Epithelial cell of proximal tubule (primary cell): ENCODE data around the gene SMLR1. TPM values are rescaled to one million over a fixed set of nuclear protein-coding genes. Genes with fewer than 3 reads are reported as not detected.

Experiments used
- DNase-seq: peaks from one replicate; pipeline ENCODE4 v3.0.0-alpha.2; 2011; ENCODE audit warnings: low read depth
- H3K4me3 ChIP-seq: 2 replicates; pipeline ENCODE4 v1.5.1; 2011; ENCODE audit warnings: low read depth, mild to moderate bottlenecking, low read length
- total RNA-seq: library from RNA; depleted of rRNA; stranded (reverse); fragments of >200 nt; gene quantifications from 2 replicates; pipeline ENCODE4 v1.2.3, GENCODE V29; 2015
- TF ChIP-seq, protein P1 (sequence below): conservative IDR thresholded peaks from 2 replicates; pipeline ENCODE4 v1.5.1; 2012; ENCODE audit warnings: low read depth, mild to moderate bottlenecking, low read length

The SMLR1 gene
- total RNA-seq, 1 donor from 2014 or later, result not detected

DNA sequence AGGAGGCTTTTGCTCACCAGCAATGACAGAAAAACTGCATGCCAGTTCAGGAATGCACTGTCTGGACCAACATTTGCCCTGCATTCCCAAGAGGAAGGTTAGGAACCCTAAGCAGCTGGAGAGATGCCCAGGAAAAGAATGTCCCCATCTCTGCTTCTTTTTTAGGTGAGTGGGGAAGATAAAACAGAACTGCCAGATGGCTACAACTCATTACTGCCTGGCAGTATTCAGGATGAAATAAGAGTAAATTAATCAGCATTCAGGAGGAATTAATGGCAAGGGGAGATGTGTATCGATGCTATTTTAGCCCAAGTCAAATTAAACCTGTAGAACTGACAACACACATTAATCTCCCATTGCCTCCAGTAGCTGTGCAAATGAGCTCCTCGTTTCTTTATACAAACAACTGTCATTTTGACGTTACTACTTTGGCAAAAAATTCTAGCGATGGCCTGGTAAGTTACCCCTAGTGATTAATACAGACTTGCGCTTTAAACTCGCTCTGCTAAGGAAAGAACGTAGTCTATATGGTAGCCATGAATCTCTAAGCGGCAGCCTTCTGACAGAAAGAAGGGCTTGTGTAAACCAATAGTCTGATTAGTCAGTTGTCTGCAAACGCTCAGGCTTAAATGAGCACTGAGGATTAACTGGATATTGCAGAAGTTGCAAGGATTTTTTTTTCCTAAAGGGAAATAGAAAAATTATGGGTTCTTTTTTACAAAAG lies 16.7 kb upstream of the SMLR1 start:
- DNase-seq, result no peak
- H3K4me3 ChIP-seq, result no peak overlapping the region
- TF ChIP-seq, protein P1, sequence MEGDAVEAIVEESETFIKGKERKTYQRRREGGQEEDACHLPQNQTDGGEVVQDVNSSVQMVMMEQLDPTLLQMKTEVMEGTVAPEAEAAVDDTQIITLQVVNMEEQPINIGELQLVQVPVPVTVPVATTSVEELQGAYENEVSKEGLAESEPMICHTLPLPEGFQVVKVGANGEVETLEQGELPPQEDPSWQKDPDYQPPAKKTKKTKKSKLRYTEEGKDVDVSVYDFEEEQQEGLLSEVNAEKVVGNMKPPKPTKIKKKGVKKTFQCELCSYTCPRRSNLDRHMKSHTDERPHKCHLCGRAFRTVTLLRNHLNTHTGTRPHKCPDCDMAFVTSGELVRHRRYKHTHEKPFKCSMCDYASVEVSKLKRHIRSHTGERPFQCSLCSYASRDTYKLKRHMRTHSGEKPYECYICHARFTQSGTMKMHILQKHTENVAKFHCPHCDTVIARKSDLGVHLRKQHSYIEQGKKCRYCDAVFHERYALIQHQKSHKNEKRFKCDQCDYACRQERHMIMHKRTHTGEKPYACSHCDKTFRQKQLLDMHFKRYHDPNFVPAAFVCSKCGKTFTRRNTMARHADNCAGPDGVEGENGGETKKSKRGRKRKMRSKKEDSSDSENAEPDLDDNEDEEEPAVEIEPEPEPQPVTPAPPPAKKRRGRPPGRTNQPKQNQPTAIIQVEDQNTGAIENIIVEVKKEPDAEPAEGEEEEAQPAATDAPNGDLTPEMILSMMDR, result no peak

DNA sequence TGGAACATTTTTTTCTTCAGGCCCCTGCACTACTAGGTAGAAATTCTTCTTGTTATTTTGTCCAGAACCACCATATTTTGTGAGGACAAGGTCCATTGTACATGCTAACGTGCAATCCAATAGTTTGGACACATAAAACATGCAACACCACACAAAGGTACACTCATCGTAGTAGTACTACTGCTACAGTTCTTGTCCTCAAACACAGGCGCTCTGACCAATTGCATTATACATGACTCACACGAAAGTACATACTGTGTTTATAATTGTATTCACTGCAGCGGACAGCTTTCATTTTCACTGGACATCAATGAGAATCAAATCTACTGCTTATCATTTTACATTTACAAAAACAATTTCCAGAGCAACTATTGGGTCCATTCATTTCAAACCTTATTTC lies 15.3 kb upstream of the SMLR1 start:
- no peak overlapping the region for H3K4me3 ChIP-seq
- TF ChIP-seq, protein P1, result no peak
- DNase-seq, result no peak

GRCh38 chr6:130814506-130814905 lies 12.7 kb upstream of the SMLR1 start:
- no peak overlapping the region for H3K4me3 ChIP-seq
- no peak for DNase-seq
- TF ChIP-seq, protein P1, result no peak

DNA sequence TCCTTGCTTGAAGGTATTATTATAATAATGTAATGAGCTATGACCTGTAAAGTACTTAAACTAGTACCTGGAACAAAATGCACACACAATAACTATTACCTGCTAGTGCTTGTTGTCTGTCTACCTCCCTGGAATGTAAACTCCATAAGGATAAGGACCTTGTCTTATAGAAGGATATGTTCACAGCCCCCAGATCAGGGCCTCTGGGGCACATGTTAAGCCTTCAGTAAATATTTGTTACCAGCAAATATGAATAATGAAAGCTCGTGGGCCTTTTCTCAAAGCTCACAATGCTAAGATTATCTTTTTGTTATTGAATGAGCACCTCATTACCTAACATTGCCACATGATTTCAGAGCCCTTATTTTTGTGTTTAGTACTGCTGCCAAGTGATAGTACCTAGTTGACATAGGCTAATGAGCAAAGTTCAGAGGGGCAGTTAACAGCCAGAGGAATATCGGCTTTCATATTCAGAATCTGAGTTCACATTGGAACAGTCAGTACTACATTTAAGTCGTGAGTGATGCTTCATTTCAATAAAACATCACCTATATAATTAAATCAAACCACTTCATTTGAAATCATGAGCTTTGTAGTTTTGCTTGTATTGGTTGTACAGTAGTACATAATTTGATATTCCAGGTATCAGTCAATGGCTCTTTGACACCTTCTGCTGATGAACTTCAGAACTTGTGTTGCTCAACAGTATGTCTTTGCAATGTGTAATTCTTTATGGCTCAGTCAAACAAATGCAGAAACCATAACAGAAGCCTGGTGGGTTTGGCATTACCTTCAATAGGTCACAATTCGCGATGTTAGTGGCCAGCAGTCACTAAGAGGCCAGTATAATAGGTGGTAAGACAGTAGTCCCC lies 11.8 kb upstream of the SMLR1 start:
- TF ChIP-seq, protein P1, result no peak
- H3K4me3 ChIP-seq, result no peak overlapping the region
- DNase-seq, result no peak

- DNase-seq, result no peak
- H3K4me3 ChIP-seq, result no peak overlapping the region
- TF ChIP-seq, protein P1, result no peak
Observed at GRCh38 chr6:130822736-130823135, 4.5 kb upstream of the SMLR1 start.

DNA sequence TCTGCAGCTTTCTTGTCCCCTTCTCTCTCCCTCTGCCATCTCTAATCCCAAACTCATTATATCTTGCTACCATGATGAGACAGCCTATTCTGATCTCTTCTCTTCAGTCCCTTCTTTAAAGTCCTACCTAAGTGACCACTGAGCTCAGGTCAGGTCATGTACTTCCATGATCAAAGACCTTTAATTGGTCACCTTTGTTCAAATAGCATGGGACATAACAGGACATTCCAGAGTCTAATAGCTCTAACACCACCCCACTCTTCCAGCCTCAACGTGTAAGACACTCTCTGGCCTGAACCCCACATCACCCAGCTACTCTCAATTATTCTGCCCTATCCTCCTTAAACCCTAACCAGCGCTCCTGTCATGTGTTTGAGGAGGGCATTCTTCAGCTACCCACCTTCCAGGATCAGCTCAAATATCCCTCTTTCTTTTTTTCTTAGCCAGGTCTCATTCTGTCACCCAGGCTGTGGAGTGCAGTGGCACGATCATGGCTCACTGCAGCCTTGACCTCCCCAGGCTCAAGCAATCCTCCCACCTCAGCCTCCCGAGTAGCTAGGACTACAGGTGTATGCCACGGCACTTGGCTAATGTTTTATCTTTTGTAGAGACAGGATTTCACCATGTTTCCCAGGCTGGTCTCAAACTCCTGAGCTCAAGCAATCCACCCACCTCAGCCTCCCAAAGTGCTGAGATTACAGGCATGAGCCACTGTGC lies 2.1 kb upstream of the SMLR1 start:
- DNase-seq, result no peak
- no peak overlapping the region for H3K4me3 ChIP-seq
- TF ChIP-seq, protein P1, result no peak
